Mesenchymal stem cell (in vitro differentiated cells and primary cell): Measurements from ENCODE around the gene GKAP1. TPM values are rescaled to one million over a fixed set of nuclear protein-coding genes. Genes with fewer than 3 reads are reported as not detected.
"Not testable (repeated sequence)": the region's sequence is repeated elsewhere in the genome, so short reads cannot be mapped to it uniquely, and the experiment has no call there.

Experiments
- DNase-seq: peaks from one replicate; pipeline ENCODE4 v3.0.0-alpha.2; 2013
- H2AFZ ChIP-seq: one replicate; pipeline ENCODE4 v1.6.1; 2013; ENCODE audit warnings: low read depth, mild to moderate bottlenecking, control low read depth, inconsistent platforms, low read length, moderate library complexity
- H2AK5ac ChIP-seq: 2 replicates; pipeline ENCODE4 v1.6.1; 2013; ENCODE audit warnings: low read length, moderate library complexity, mild to moderate bottlenecking, inconsistent platforms; ENCODE audit not compliant: severe bottlenecking
- H2BK120ac ChIP-seq: one replicate; pipeline ENCODE4 v1.6.1; 2013; ENCODE audit warnings: low read depth, mild to moderate bottlenecking, inconsistent platforms, low read length, moderate library complexity
- H2BK12ac ChIP-seq, 2 experiments: one replicate each; pipeline ENCODE4 v1.6.1; 2013; ENCODE audit warnings: inconsistent platforms in 2 of 2, low read length in 2 of 2, mild to moderate bottlenecking in 2 of 2, moderate library complexity in 2 of 2, control low read depth in 1 of 2
- H2BK15ac ChIP-seq: one replicate; pipeline ENCODE4 v1.6.1; 2013; ENCODE audit warnings: mild to moderate bottlenecking, low read depth, inconsistent platforms; ENCODE audit not compliant: poor library complexity, severe bottlenecking
- H2BK5ac ChIP-seq: 2 replicates; pipeline ENCODE4 v1.6.1; 2013; ENCODE audit warnings: low read depth, mild to moderate bottlenecking, low read length, control low read depth, inconsistent platforms; ENCODE audit not compliant: poor library complexity, severe bottlenecking
- H3K14ac ChIP-seq, 2 experiments: one replicate each; pipeline ENCODE4 v1.6.1; 2013; ENCODE audit warnings: inconsistent platforms in 2 of 2, low read length in 2 of 2, control low read depth in 1 of 2, mild to moderate bottlenecking in 1 of 2, moderate library complexity in 1 of 2
- H3K18ac ChIP-seq, 2 experiments: one replicate each; pipeline ENCODE4 v1.6.1; 2013; ENCODE audit warnings: inconsistent platforms in 2 of 2, low read length in 2 of 2, control low read depth in 1 of 2, low read depth in 1 of 2, mild to moderate bottlenecking in 1 of 2
- H3K23ac ChIP-seq, 2 experiments: one replicate each; pipeline ENCODE4 v1.6.1; 2013; ENCODE audit warnings: inconsistent platforms in 2 of 2, low read length in 2 of 2, mild to moderate bottlenecking in 2 of 2, moderate library complexity in 2 of 2, control low read depth in 1 of 2
- H3K27ac ChIP-seq: 2 replicates; pipeline ENCODE4 v1.5.1; 2013; ENCODE audit warnings: mild to moderate bottlenecking, moderate library complexity, low read length, control low read depth, inconsistent platforms; ENCODE audit not compliant: poor library complexity, severe bottlenecking
- H3K27me3 ChIP-seq, 2 experiments: 2 replicates each; pipeline versions ENCODE4 v1.6.1 to v1.7.0; 2013; ENCODE audit warnings: low read length in 2 of 2, mild to moderate bottlenecking in 2 of 2, moderate library complexity in 2 of 2, control low read depth in 1 of 2, inconsistent platforms in 1 of 2; ENCODE audit not compliant: control insufficient read depth in 1 of 2, insufficient read depth in 1 of 2
- H3K36me3 ChIP-seq, 2 experiments: 2 replicates each; pipeline versions ENCODE4 v1.6.1 to v1.7.0; 2013; ENCODE audit warnings: low read length in 2 of 2, control low read depth in 1 of 2, inconsistent platforms in 1 of 2, low read depth in 1 of 2, mild to moderate bottlenecking in 1 of 2; ENCODE audit not compliant: insufficient read depth in 2 of 2, control insufficient read depth in 1 of 2
- H3K4ac ChIP-seq, 2 experiments: one replicate each; pipeline ENCODE4 v1.6.1; 2013; ENCODE audit warnings: inconsistent platforms in 2 of 2, low read length in 2 of 2, mild to moderate bottlenecking in 2 of 2, moderate library complexity in 2 of 2, control low read depth in 1 of 2, low read depth in 1 of 2
- H3K4me1 ChIP-seq: 2 replicates; pipeline ENCODE4 v1.6.1; 2013; ENCODE audit warnings: low read depth, low read length, control low read depth; ENCODE audit not compliant: control insufficient read depth, insufficient read depth
- H3K4me2 ChIP-seq: 2 replicates; pipeline ENCODE4 v1.6.1; 2013; ENCODE audit warnings: low read length, mild to moderate bottlenecking, inconsistent platforms; ENCODE audit not compliant: poor library complexity, severe bottlenecking
- H3K4me3 ChIP-seq, 2 experiments: 2 replicates each; pipeline versions ENCODE4 v1.5.1 to v1.7.0; 2013; ENCODE audit warnings: low read length in 2 of 2, mild to moderate bottlenecking in 2 of 2, control low read depth in 1 of 2, low read depth in 1 of 2; ENCODE audit not compliant: insufficient read depth in 1 of 2
- H3K79me1 ChIP-seq: replicated peaks from 2 replicates; pipeline ENCODE4 v1.6.1; 2013; ENCODE audit warnings: mild to moderate bottlenecking, control low read depth, low read length, inconsistent platforms; ENCODE audit not compliant: poor library complexity, severe bottlenecking
- H3K9ac ChIP-seq: 2 replicates; pipeline ENCODE4 v1.7.0; 2013; ENCODE audit warnings: mild to moderate bottlenecking, low read length, moderate library complexity
- H3K9me3 ChIP-seq: 2 replicates; pipeline ENCODE4 v1.7.0; 2013; ENCODE audit warnings: mild to moderate bottlenecking, low read length; ENCODE audit not compliant: control insufficient read depth
- H4K8ac ChIP-seq: one replicate; pipeline ENCODE4 v1.6.1; 2013; ENCODE audit warnings: inconsistent platforms, mild to moderate bottlenecking, low read length, moderate library complexity
- H4K91ac ChIP-seq: one replicate; pipeline ENCODE4 v1.6.1; 2013; ENCODE audit warnings: mild to moderate bottlenecking, low read length, inconsistent platforms
- WGBS: methylation state at CpG from one replicate; pipeline ENCODE4 v1.1.7; 2013; ENCODE audit warnings: mixed read lengths; 5-methylcytosine and 5-hydroxymethylcytosine counted together
- polyA plus RNA-seq, 2 experiments: library from polyadenylated mRNA; stranded (reverse); fragments of 200-250 nt; gene quantifications; one replicate each; pipeline ENCODE4 v1.2.3, GENCODE V29; 2013

GKAP1 gene
- polyA plus RNA-seq (2013, experiment 1 of 2): 1.3 TPM
- polyA plus RNA-seq (2013, experiment 2 of 2): 1.7 TPM

DNA sequence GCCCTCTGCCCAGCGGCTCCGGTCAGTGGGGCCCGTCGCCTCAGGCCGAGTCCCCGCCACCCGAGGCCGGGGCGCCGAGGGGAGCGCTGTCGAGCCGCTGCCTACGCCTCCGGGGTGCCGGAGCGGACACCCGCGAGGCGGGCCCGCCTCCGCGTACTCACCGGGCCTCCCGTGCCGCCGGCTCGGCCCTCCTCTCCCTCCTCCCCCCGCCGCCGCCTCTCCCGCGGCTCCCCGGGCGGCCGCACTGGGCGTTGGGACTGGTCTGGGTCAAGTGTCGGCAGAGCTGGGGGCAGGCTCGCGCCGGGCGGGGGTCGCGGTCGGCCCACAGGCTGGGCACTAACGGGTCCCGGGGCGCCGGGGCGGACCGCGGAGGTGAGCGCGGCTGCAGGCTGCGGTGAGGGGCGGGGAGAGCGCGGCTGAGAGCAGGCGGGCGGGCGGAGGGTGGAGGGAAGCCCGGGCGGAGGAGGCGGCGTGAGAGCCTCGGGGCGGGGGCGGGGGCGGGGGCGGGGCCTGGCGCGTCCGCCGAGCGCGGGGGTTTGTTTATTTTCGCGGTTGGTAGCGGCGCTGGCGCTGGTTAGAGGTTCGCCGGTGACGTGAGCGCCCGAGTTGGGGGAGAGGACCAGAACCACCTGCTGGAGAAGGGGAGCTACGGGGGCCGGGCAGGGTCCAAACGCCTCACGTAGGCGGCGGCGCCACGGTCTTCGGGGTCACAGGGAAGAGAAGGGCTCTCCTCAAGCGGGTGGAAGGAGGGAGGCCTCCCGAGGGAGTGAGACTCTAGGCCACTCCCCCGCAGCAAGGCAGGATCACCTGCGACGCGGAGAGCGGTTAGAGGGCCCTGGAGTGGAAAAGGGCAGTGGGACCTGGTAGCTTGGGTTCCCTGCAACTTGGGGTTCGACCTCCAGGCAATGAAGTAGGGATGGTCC lies at the start of gene GKAP1:
Gene GKAP1 (minus strand): TSS at position 414 of the 923 bp plus-strand sequence. CDS start 11,252 bp downstream, outside the sequence.
- H3K79me1 ChIP-seq, H3K14ac ChIP-seq, H4K8ac ChIP-seq, H2BK120ac ChIP-seq, H2AK5ac ChIP-seq, H3K27me3 ChIP-seq, H2BK15ac ChIP-seq, H3K23ac ChIP-seq, H2BK12ac ChIP-seq, H2BK5ac ChIP-seq, H3K36me3 ChIP-seq, H3K4ac ChIP-seq, H3K4me1 ChIP-seq, H4K91ac ChIP-seq, H3K9me3 ChIP-seq, H3K27ac ChIP-seq: not testable (repeated sequence)
- peak; percentile 68 for DNase-seq
- Histone ChIP-seq H3K4me2 (peak within 1 kb of the TSS; percentile 98), H3K9ac (peak within 1 kb of the TSS; percentile 58), H3K4me3 (peak within 1 kb of the TSS; percentile 72 to 73), H3K18ac (peak within 1 kb of the TSS; percentile 12 to 40), H2AFZ (peak within 1 kb of the TSS; percentile 53)
- WGBS: 0% methylated on average over 9 of the region's 103 CpGs

GRCh38 chr9:83849895-83850294 lies 32.3 kb upstream of the GKAP1 start:
- H2BK5ac ChIP-seq, H3K27ac ChIP-seq, H3K23ac ChIP-seq, H2BK120ac ChIP-seq, H3K4me3 ChIP-seq, H3K27me3 ChIP-seq, H3K36me3 ChIP-seq, H3K4me2 ChIP-seq, H3K9me3 ChIP-seq, H2BK12ac ChIP-seq, H3K14ac ChIP-seq, H3K18ac ChIP-seq, H2BK15ac ChIP-seq, DNase-seq, H2AFZ ChIP-seq, H3K79me1 ChIP-seq, H4K91ac ChIP-seq, H3K4me1 ChIP-seq, H4K8ac ChIP-seq, H2AK5ac ChIP-seq, H3K4ac ChIP-seq, H3K9ac ChIP-seq: not testable (repeated sequence)
- WGBS: 98% methylated on average over 5 of the region's 8 CpGs

DNA sequence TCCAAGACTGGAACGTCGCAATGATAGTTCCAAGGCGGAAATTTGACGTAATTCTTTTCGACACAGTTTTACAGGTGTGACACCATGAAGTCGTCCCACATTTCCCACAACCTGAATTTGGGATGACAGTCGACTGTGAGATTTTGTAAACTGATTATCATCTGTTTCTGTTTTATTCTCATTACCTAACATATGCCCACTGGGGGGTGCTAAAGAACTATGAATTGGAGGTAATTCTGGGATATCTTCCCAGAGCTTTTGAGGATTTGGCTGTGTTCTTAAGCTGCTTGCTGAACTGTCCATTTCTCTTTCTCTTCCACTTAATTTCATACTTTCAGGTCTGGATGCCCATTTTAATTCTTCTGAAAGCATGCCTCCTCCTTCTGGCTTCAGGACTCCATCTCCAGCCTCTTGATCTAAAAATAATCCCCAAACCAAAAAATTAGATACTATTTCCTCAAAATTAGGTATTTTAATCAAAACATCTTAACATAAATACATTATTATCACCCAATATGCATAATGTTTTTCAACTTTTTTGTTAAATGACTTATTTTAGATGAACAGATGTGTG lies 19.6 kb upstream of the GKAP1 start:
- no CpG with 5 or more reads among the region's 7 CpGs for WGBS
- H3K14ac ChIP-seq, H4K91ac ChIP-seq, H3K79me1 ChIP-seq, H2AFZ ChIP-seq, H2AK5ac ChIP-seq, H3K27me3 ChIP-seq, H2BK12ac ChIP-seq, DNase-seq, H2BK5ac ChIP-seq, H3K9ac ChIP-seq, H3K4me1 ChIP-seq, H3K9me3 ChIP-seq, H3K27ac ChIP-seq, H3K18ac ChIP-seq, H3K4me2 ChIP-seq, H3K36me3 ChIP-seq, H2BK15ac ChIP-seq, H2BK120ac ChIP-seq, H3K23ac ChIP-seq, H3K4me3 ChIP-seq, H3K4ac ChIP-seq, H4K8ac ChIP-seq: not testable (repeated sequence)

GRCh38 chr9:83830426-83831071 lies 13.0 kb upstream of the GKAP1 start:
- not testable (repeated sequence) for H2BK12ac ChIP-seq, H3K4me1 ChIP-seq, H3K9me3 ChIP-seq, H3K4ac ChIP-seq, H4K8ac ChIP-seq, H3K36me3 ChIP-seq, H3K23ac ChIP-seq, H3K4me3 ChIP-seq, H2BK120ac ChIP-seq, H3K18ac ChIP-seq, H3K9ac ChIP-seq, H3K14ac ChIP-seq, H3K79me1 ChIP-seq, H2AFZ ChIP-seq, H2AK5ac ChIP-seq, H3K27me3 ChIP-seq, H3K27ac ChIP-seq, H2BK15ac ChIP-seq, H3K4me2 ChIP-seq, DNase-seq, H2BK5ac ChIP-seq, H4K91ac ChIP-seq
- WGBS: no CpG with 5 or more reads among the region's 5 CpGs
